Activated naive CD4-positive, alpha-beta T cell treated with anti-CD3 and anti-CD28 coated beads, Interleukin-2, amount 50 U/mL, for 72 hours (primary cell): ENCODE results near the gene RALGAPA1. TPM values are rescaled to one million over a fixed set of nuclear protein-coding genes. Genes with fewer than 3 reads are reported as not detected.
A peak's percentile ranks its signal among the peaks of the same experiment; 100 is the strongest.
"Not testable (repeated sequence)": the region's sequence is repeated elsewhere in the genome, so short reads cannot be mapped to it uniquely, and the experiment has no call there.

Source experiments
- ATAC-seq, 2 donors: fragments of 150-1000 bp; cut with Tn5 transposase; 2 replicates each; pipeline ENCODE4 v1.10.0; 2021; ENCODE audit warnings: mild to moderate bottlenecking in 2 of 2, moderate library complexity in 2 of 2
- DNase-seq, 2 donors: peaks; one replicate each; pipeline ENCODE4 v3.0.0; 2021 to 2022; ENCODE audit warnings: low spot score in 2 of 2
- H3K27ac Mint-ChIP-seq, 2 donors: one replicate each; pipeline ENCODE4 v1.8.0; 2022; ENCODE audit warnings: mild to moderate bottlenecking in 2 of 2, mixed read lengths in 2 of 2
- H3K36me3 Mint-ChIP-seq, 2 donors: one replicate each; pipeline ENCODE4 v1.8.0; 2022; ENCODE audit warnings: mixed read lengths in 2 of 2
- H3K9me3 Mint-ChIP-seq, 2 donors: one replicate each; pipeline ENCODE4 v1.8.0; 2022; ENCODE audit warnings: mixed read lengths in 2 of 2
- total RNA-seq, 2 donors: library from RNA; stranded (reverse); gene quantifications; one replicate each; pipeline ENCODE4 v1.2.3, GENCODE V29; 2022

Gene RALGAPA1
- total RNA-seq: 10 to 100 TPM; 22.5 to 34.7 TPM

GRCh38 chr14:35808638-35809563, at the start of gene RALGAPA1:
Gene RALGAPA1 (minus strand): TSS chr14:35809295. CDS start chr14:35808835, 460 bp downstream.
- H3K9me3 Mint-ChIP-seq, H3K36me3 Mint-ChIP-seq: not testable (repeated sequence)
- DNase-seq (peak; percentile 83 to 89), ATAC-seq (peak; percentile 89 to 96)
- H3K27ac Mint-ChIP-seq: peak within 1 kb of the TSS; percentile 91 to 93

GRCh38 chr14:35858521-35859209, 49.6 kb upstream of the RALGAPA1 start:
- Mint-ChIP-seq H3K27ac (no peak overlapping the region), H3K9me3 (no peaks in the 10 kb centered on the region), H3K36me3 (peaks cover 0 to 5% of the 10 kb centered on the region in 2 donors)
- DNase-seq (no peak), ATAC-seq (no peak)

- H3K9me3 Mint-ChIP-seq: no peaks in the 10 kb centered on the region
- no peak for DNase-seq
- no peak overlapping the region for H3K27ac Mint-ChIP-seq
- peaks cover 9 to 12% of the 10 kb centered on the region in 2 donors for H3K36me3 Mint-ChIP-seq
- no peak for ATAC-seq
Measured at GRCh38 chr14:35855876-35856481, 46.9 kb upstream of the RALGAPA1 start.

- Mint-ChIP-seq H3K27ac (no peak overlapping the region), H3K9me3 (no peaks in the 10 kb centered on the region), H3K36me3 (peaks cover 11 to 13% of the 10 kb centered on the region in 2 donors)
- DNase-seq (no peak), ATAC-seq (no peak)
Measured at GRCh38 chr14:35854696-35855270, 45.7 kb upstream of the RALGAPA1 start.

GRCh38 chr14:35853225-35853624, 44.1 kb upstream of the RALGAPA1 start:
- Mint-ChIP-seq H3K27ac (no peak overlapping the region), H3K9me3 (no peaks in the 10 kb centered on the region), H3K36me3 (peaks cover 11 to 13% of the 10 kb centered on the region in 2 donors)
- ATAC-seq: no peak
- DNase-seq: no peak

- Mint-ChIP-seq H3K9me3 (no peaks in the 10 kb centered on the region), H3K36me3 (peaks cover 11 to 14% of the 10 kb centered on the region in 2 donors), H3K27ac (no peak overlapping the region)
- DNase-seq: no peak
- ATAC-seq: no peak
Measured at GRCh38 chr14:35851823-35852222, 42.7 kb upstream of the RALGAPA1 start.

GRCh38 chr14:35849122-35849521, 40.0 kb upstream of the RALGAPA1 start:
- peaks cover 22 to 32% of the 10 kb centered on the region in 2 donors for H3K36me3 Mint-ChIP-seq
- ATAC-seq (no peak), DNase-seq (no peak)
- no peaks in the 10 kb centered on the region for H3K9me3 Mint-ChIP-seq
- H3K27ac Mint-ChIP-seq: peak overlapping the region in 1 of 2 donors; percentile 2

- ATAC-seq (no peak), DNase-seq (no peak)
- Mint-ChIP-seq H3K27ac (no peak overlapping the region), H3K9me3 (peaks cover 4% of the 10 kb centered on the region in 2 donors), H3K36me3 (peaks cover 32 to 42% of the 10 kb centered on the region in 2 donors)
Measured at GRCh38 chr14:35847636-35848035, 38.5 kb upstream of the RALGAPA1 start.

- Mint-ChIP-seq H3K36me3 (peaks cover 52 to 60% of the 10 kb centered on the region in 2 donors), H3K27ac (no peak overlapping the region), H3K9me3 (peaks cover 22 to 27% of the 10 kb centered on the region in 2 donors)
- ATAC-seq (no peak), DNase-seq (no peak)
Measured at GRCh38 chr14:35844494-35844893, 35.4 kb upstream of the RALGAPA1 start.

GRCh38 chr14:35842245-35842644, 33.1 kb upstream of the RALGAPA1 start:
- DNase-seq, ATAC-seq, H3K27ac Mint-ChIP-seq: not testable (repeated sequence)
- Mint-ChIP-seq H3K9me3 (peaks cover 25 to 27% of the 10 kb centered on the region in 2 donors), H3K36me3 (peaks cover 69 to 78% of the 10 kb centered on the region in 2 donors)

GRCh38 chr14:35841704-35842103, 32.6 kb upstream of the RALGAPA1 start:
- Mint-ChIP-seq H3K36me3 (peaks cover 73 to 76% of the 10 kb centered on the region in 2 donors), H3K9me3 (peaks cover 25 to 27% of the 10 kb centered on the region in 2 donors)
- not testable (repeated sequence) for H3K27ac Mint-ChIP-seq, ATAC-seq, DNase-seq

GRCh38 chr14:35835208-35835982, 26.3 kb upstream of the RALGAPA1 start:
- Mint-ChIP-seq H3K36me3 (peaks cover 32 to 36% of the 10 kb centered on the region in 2 donors), H3K27ac (no peak overlapping the region), H3K9me3 (peaks cover 4 to 6% of the 10 kb centered on the region in 2 donors)
- ATAC-seq (no peak), DNase-seq (no peak)

- Mint-ChIP-seq H3K9me3 (no peaks in the 10 kb centered on the region), H3K36me3 (peaks cover 9 to 12% of the 10 kb centered on the region in 2 donors), H3K27ac (no peak overlapping the region)
- no peak for DNase-seq
- ATAC-seq: no peak
Measured at GRCh38 chr14:35829449-35829848, 20.4 kb upstream of the RALGAPA1 start.

- H3K36me3 Mint-ChIP-seq: peaks cover 9 to 12% of the 10 kb centered on the region in 2 donors
Measured at GRCh38 chr14:35827678-35828472, 18.8 kb upstream of the RALGAPA1 start.

GRCh38 chr14:35826952-35827416, 17.9 kb upstream of the RALGAPA1 start:
- DNase-seq: no peak
- H3K36me3 Mint-ChIP-seq: peaks cover 9 to 12% of the 10 kb centered on the region in 2 donors
- no peaks in the 10 kb centered on the region for H3K9me3 Mint-ChIP-seq
- H3K27ac Mint-ChIP-seq: peak overlapping the region in 1 of 2 donors; percentile 92
- no peak for ATAC-seq

More at GRCh38 chr14:35827678-35828472, 18.8 kb upstream of the RALGAPA1 start:
- ATAC-seq (no peak), DNase-seq (no peak)
- Mint-ChIP-seq H3K9me3 (no peaks in the 10 kb centered on the region), H3K27ac (peak overlapping the region in 1 of 2 donors; percentile 92)
